ENCODE data around the gene ZRANB2.

ZRANB2 gene

DNA sequence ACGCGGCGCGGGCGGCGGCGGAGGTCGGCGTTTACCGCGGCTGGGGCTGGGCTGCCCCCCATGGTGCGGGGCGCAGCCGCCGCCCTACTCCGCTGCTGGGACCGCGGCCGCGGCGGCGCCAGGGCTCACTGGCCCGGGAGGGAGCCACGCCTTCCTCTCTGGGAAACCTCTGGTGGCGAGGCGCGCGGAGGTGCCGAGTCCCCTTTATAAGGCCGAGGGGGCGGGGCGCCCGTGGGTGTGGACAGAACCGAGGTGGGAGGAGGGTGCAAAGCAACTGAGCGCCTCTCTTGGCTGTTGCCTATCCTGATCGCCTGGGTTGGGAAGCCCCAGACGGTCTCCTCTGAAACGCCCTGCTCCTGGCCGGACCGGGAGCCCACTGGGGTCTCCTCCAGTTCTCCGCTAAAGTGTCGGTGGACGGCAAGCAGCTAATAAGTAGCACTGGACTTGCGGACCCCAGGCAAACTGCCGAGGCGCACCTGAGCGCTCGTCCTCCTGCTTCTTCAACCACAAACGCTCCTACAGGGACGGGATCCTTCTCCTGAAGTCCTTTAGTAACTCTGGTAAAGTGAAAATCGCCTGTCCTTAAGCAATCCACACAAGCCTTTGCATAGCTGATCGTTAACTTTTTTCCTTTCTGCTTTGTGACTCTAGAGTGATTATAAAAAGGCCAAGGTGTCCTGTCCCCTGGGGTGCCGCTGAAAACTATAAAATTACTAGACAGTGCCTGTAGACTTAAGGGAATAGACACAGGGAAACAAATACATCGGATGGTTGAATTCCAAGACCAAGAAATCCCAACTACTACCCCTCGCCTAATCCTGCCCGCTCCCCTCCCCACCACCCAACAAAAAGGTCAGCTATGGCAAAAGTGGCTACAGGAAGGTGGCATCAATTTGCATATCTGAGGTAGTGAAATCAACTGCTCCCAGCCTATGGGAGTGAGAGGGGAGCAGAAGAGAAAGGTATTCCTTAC is 32.9 kb downstream of the ZRANB2 start, which contains the start of gene PTGER3:
TSS of gene PTGER3 (minus strand) at position 182 of the 973 bp plus-strand sequence. CDS start 239 bp downstream, outside the sequence.
- ChIA-PET POLR2A (no interaction called here), CTCF (interaction anchor here (0.8 to 1.5 kb wide), 3 partner anchors 82 to 520 kb away, joined by 3 to 8 read pairs (median 4); no protein-coding TSS in a partner anchor)
- H3K4me3 ChIP-seq (ENCODE audit: low read depth, low read length) = peak within 1 kb of the TSS; percentile 54
- no peak within 1 kb of the TSS for H3K27ac ChIP-seq (ENCODE audit: extremely low read depth, low read depth, low read length)
- H3K9me3 ChIP-seq (ENCODE audit: control insufficient read depth, insufficient read depth, low read depth, low read length) = no peaks in the 10 kb centered on the region
- no peaks in the 10 kb centered on the region for H3K4me1 ChIP-seq (ENCODE audit: control insufficient read depth, insufficient read depth, low read length)
- H3K36me3 ChIP-seq (ENCODE audit: control insufficient read depth in 2 of 2, insufficient read depth in 1 of 2, low read length in 2 of 2) = no peaks in the 10 kb centered on the region
- peak; percentile 42; the same call in 1 of the 2 replicates for TF ChIP-seq KLF8 (tag by site-specific recombination; IDR thresholded peaks at IDR 0.05)
- TF ChIP-seq, protein P1, sequence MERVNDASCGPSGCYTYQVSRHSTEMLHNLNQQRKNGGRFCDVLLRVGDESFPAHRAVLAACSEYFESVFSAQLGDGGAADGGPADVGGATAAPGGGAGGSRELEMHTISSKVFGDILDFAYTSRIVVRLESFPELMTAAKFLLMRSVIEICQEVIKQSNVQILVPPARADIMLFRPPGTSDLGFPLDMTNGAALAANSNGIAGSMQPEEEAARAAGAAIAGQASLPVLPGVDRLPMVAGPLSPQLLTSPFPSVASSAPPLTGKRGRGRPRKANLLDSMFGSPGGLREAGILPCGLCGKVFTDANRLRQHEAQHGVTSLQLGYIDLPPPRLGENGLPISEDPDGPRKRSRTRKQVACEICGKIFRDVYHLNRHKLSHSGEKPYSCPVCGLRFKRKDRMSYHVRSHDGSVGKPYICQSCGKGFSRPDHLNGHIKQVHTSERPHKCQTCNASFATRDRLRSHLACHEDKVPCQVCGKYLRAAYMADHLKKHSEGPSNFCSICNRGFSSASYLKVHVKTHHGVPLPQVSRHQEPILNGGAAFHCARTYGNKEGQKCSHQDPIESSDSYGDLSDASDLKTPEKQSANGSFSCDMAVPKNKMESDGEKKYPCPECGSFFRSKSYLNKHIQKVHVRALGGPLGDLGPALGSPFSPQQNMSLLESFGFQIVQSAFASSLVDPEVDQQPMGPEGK (tag by site-specific recombination; IDR thresholded peaks at IDR 0.05) = peak; percentile 37; the same call in 1 of the 2 replicates
- TF ChIP-seq ZNF423 (tag by site-specific recombination; IDR thresholded peaks at IDR 0.05) = peak; percentile 70; the same call in 1 of the 2 replicates
- TF ChIP-seq EGR2 (tag by site-specific recombination; IDR thresholded peaks at IDR 0.05; ENCODE audit: low read depth) = peak; percentile 40; the same call in 1 of the 2 replicates
- 0 out of 2 replicates have a peak, but pooled peaks have one; percentile 22 for TF ChIP-seq KLF10 (tag by site-specific recombination; IDR thresholded peaks at IDR 0.05)
- TF ChIP-seq, protein P2, sequence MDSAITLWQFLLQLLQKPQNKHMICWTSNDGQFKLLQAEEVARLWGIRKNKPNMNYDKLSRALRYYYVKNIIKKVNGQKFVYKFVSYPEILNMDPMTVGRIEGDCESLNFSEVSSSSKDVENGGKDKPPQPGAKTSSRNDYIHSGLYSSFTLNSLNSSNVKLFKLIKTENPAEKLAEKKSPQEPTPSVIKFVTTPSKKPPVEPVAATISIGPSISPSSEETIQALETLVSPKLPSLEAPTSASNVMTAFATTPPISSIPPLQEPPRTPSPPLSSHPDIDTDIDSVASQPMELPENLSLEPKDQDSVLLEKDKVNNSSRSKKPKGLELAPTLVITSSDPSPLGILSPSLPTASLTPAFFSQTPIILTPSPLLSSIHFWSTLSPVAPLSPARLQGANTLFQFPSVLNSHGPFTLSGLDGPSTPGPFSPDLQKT (IDR thresholded peaks at IDR 0.05; ENCODE audit: borderline replicate concordance, low read depth, low read length) = no peak
- TF ChIP-seq ZNF335 (tag by site-specific recombination; conservative IDR thresholded peaks at IDR 0.05) = peak; percentile 96
- TF ChIP-seq ZNF561 (tag by site-specific recombination; IDR thresholded peaks at IDR 0.05; ENCODE audit: borderline replicate concordance) = peak; percentile 38; the same call in 1 of the 2 replicates
- TF ChIP-seq ZNF114 (tag by site-specific recombination; IDR thresholded peaks at IDR 0.05) = no peak
- TF ChIP-seq KLF1 (tag by site-specific recombination; IDR thresholded peaks at IDR 0.05) = peak; percentile 79
- TF ChIP-seq ZNF202 (tag by site-specific recombination; IDR thresholded peaks at IDR 0.05; ENCODE audit: borderline replicate concordance) = no peak
- TF ChIP-seq, protein P3, sequence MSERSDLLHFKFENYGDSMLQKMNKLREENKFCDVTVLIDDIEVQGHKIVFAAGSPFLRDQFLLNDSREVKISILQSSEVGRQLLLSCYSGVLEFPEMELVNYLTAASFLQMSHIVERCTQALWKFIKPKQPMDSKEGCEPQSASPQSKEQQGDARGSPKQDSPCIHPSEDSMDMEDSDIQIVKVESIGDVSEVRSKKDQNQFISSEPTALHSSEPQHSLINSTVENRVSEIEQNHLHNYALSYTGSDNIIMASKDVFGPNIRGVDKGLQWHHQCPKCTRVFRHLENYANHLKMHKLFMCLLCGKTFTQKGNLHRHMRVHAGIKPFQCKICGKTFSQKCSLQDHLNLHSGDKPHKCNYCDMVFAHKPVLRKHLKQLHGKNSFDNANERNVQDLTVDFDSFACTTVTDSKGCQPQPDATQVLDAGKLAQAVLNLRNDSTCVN (tag by site-specific recombination; optimal IDR thresholded peaks at IDR 0.05) = peak; percentile 40
- peak; percentile 27; the same call in 1 of the 2 replicates for TF ChIP-seq GLIS1 (tag by site-specific recombination; IDR thresholded peaks at IDR 0.05)
- TF ChIP-seq ZNF24 (tag by site-specific recombination; IDR thresholded peaks at IDR 0.05) = no peak
- TF ChIP-seq, protein P4, sequence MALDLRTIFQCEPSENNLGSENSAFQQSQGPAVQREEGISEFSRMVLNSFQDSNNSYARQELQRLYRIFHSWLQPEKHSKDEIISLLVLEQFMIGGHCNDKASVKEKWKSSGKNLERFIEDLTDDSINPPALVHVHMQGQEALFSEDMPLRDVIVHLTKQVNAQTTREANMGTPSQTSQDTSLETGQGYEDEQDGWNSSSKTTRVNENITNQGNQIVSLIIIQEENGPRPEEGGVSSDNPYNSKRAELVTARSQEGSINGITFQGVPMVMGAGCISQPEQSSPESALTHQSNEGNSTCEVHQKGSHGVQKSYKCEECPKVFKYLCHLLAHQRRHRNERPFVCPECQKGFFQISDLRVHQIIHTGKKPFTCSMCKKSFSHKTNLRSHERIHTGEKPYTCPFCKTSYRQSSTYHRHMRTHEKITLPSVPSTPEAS (tag by site-specific recombination; IDR thresholded peaks at IDR 0.05) = no peak
- no peak for TF ChIP-seq ZEB2 (tag by site-specific recombination; IDR thresholded peaks at IDR 0.05)
- no peak for TF ChIP-seq ZNF558 (tag by site-specific recombination; IDR thresholded peaks at IDR 0.05)
- peak; percentile 47; the same call in 1 of the 2 replicates for TF ChIP-seq KLF16 (tag by site-specific recombination; IDR thresholded peaks at IDR 0.05)
- TF ChIP-seq ZNF341 (tag by site-specific recombination; IDR thresholded peaks at IDR 0.05; ENCODE audit: low read depth) = peak; percentile 44; the same call in 1 of the 2 replicates
- peak; percentile 76 for TF ChIP-seq ZFHX2 (tag by site-specific recombination; conservative IDR thresholded peaks at IDR 0.05)
- TF ChIP-seq SP3 (tag by site-specific recombination; IDR thresholded peaks at IDR 0.05) = peak; percentile 59
- 0 out of 2 replicates have a peak, but pooled peaks have one; percentile 49 for TF ChIP-seq ZNF660 (tag by site-specific recombination; IDR thresholded peaks at IDR 0.05)
- TF ChIP-seq, protein P5, sequence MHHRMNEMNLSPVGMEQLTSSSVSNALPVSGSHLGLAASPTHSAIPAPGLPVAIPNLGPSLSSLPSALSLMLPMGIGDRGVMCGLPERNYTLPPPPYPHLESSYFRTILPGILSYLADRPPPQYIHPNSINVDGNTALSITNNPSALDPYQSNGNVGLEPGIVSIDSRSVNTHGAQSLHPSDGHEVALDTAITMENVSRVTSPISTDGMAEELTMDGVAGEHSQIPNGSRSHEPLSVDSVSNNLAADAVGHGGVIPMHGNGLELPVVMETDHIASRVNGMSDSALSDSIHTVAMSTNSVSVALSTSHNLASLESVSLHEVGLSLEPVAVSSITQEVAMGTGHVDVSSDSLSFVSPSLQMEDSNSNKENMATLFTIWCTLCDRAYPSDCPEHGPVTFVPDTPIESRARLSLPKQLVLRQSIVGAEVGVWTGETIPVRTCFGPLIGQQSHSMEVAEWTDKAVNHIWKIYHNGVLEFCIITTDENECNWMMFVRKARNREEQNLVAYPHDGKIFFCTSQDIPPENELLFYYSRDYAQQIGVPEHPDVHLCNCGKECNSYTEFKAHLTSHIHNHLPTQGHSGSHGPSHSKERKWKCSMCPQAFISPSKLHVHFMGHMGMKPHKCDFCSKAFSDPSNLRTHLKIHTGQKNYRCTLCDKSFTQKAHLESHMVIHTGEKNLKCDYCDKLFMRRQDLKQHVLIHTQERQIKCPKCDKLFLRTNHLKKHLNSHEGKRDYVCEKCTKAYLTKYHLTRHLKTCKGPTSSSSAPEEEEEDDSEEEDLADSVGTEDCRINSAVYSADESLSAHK (tag by site-specific recombination; IDR thresholded peaks at IDR 0.05) = no peak
- peak; percentile 41; the same call in 1 of the 2 replicates for TF ChIP-seq SP2 (tag by site-specific recombination; IDR thresholded peaks at IDR 0.05)
- TF ChIP-seq ZNF548 (tag by site-specific recombination; IDR thresholded peaks at IDR 0.05) = no peak
- TF ChIP-seq, protein P6, sequence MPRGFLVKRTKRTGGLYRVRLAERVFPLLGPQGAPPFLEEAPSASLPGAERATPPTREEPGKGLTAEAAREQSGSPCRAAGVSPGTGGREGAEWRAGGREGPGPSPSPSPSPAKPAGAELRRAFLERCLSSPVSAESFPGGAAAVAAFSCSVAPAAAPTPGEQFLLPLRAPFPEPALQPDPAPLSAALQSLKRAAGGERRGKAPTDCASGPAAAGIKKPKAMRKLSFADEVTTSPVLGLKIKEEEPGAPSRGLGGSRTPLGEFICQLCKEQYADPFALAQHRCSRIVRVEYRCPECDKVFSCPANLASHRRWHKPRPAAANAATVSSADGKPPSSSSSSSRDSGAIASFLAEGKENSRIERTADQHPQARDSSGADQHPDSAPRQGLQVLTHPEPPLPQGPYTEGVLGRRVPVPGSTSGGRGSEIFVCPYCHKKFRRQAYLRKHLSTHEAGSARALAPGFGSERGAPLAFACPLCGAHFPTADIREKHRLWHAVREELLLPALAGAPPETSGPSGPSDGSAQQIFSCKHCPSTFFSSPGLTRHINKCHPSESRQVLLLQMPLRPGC (tag by site-specific recombination; IDR thresholded peaks at IDR 0.05) = no peak
- TF ChIP-seq KLF9 (tag by site-specific recombination; IDR thresholded peaks at IDR 0.05; ENCODE audit: low read depth) = peak; percentile 92
